MM.1S (cell line): ENCODE measurements around the gene HABP4.

Experiments
- EZH2 ChIP-seq: fragments of 300-600 bp; sonication (generic); optimal IDR thresholded peaks from 2 replicates; pipeline ENCODE3; 2017; ENCODE audit warnings: low read depth, mild to moderate bottlenecking, antibody characterized with exemption, low read length, mixed read lengths
- EZH2phosphoT487 ChIP-seq: fragments of 300-600 bp; sonication (generic); IDR thresholded peaks from 2 replicates; pipeline ENCODE4 v1.6.1; 2018; ENCODE audit warnings: antibody characterized with exemption, low read length
- TF ChIP-seq, protein P1 (sequence below): fragments of 300-600 bp; sonication (generic); IDR thresholded peaks from 2 replicates; pipeline ENCODE4 v1.5.1; 2016; ENCODE audit warnings: antibody characterized with exemption, low read length, mixed read lengths

DNA sequence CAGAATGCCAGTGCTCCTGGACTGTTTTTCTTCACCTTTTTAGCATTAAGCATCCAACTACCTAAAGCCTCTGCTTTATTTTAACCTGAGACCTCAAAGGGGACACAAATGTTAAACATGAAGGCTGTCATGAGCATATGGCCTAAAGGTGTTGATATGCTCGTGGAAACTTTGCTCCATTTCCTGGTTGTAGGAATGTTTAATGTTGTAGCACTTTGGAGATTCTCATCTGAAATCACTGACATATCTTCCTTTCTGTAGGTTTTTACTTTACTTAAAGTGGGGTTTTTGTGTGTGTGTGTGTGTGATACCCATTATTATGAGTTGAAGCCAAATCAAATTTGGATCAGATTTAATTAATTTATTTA lies 37.0 kb downstream of the HABP4 start:
- TF ChIP-seq, protein P1, sequence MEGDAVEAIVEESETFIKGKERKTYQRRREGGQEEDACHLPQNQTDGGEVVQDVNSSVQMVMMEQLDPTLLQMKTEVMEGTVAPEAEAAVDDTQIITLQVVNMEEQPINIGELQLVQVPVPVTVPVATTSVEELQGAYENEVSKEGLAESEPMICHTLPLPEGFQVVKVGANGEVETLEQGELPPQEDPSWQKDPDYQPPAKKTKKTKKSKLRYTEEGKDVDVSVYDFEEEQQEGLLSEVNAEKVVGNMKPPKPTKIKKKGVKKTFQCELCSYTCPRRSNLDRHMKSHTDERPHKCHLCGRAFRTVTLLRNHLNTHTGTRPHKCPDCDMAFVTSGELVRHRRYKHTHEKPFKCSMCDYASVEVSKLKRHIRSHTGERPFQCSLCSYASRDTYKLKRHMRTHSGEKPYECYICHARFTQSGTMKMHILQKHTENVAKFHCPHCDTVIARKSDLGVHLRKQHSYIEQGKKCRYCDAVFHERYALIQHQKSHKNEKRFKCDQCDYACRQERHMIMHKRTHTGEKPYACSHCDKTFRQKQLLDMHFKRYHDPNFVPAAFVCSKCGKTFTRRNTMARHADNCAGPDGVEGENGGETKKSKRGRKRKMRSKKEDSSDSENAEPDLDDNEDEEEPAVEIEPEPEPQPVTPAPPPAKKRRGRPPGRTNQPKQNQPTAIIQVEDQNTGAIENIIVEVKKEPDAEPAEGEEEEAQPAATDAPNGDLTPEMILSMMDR = no peak
- no peak for TF ChIP-seq EZH2
- no peak for TF ChIP-seq EZH2phosphoT487
